ENCODE results near the gene REG4. TPM values are rescaled to one million over a fixed set of nuclear protein-coding genes. Genes with fewer than 3 reads are reported as not detected.

The REG4 gene
- total and polyA plus RNA-seq, 2 experiments from 2014 or later, result 106 to 111 TPM

- WGBS (ENCODE audit: low lambda C conversion rate, missing lambda C conversion rate), result 90% methylated on average over 15 of the region's 15 CpGs
- H3K9me2 ChIP-seq (replicated peaks; ENCODE audit: insufficient read depth), result no peaks in the 10 kb centered on the region
- H3K27ac ChIP-seq, result no peak overlapping the region
- no peaks in the 10 kb centered on the region for H3K36me3 ChIP-seq (replicated peaks; ENCODE audit: insufficient read depth, low read depth)
- no peaks in the 10 kb centered on the region for H3K79me2 ChIP-seq
- no peaks in the 10 kb centered on the region for H3K9me3 ChIP-seq (ENCODE audit: low read depth)
- peaks cover 6% of the 10 kb centered on the region for H3K4me1 ChIP-seq (ENCODE audit: insufficient read depth)
- H3K27me3 ChIP-seq, result no peaks in the 10 kb centered on the region
- H3K4me3 ChIP-seq, result no peak overlapping the region
- no peak overlapping the region for H3K4me2 ChIP-seq
- no peak overlapping the region for H2AFZ ChIP-seq
- DNase-seq (ENCODE audit: low spot score), result no peak
- TF ChIP-seq EZH2phosphoT487 (IDR thresholded peaks at IDR 0.05; ENCODE audit: low read depth, severe bottlenecking, unreplicated experiment), result no peak
- TF ChIP-seq EZH2 (IDR thresholded peaks at IDR 0.05; ENCODE audit: borderline replicate concordance), result no peak
- TF ChIP-seq CTCF (IDR thresholded peaks at IDR 0.05; ENCODE audit: poor library complexity), result no peak
- no peaks in the 10 kb centered on the region for H4K20me1 ChIP-seq (ENCODE audit: insufficient read depth, poor library complexity, severe bottlenecking)
Measured at GRCh38 chr1:119799599-119800177, 11.6 kb downstream of the REG4 start.

GRCh38 chr1:119799003-119799402 is 12.3 kb downstream of the REG4 start:
- WGBS (ENCODE audit: low lambda C conversion rate, missing lambda C conversion rate), result 89% methylated on average over 4 of the region's 4 CpGs
- H3K4me1 ChIP-seq (ENCODE audit: insufficient read depth), result peaks cover 11% of the 10 kb centered on the region

GRCh38 chr1:119797606-119798005 is 13.7 kb downstream of the REG4 start:
- peaks cover 16% of the 10 kb centered on the region for H3K4me1 ChIP-seq (ENCODE audit: insufficient read depth)
- DNase-seq (ENCODE audit: low spot score), result no peak
- H3K36me3 ChIP-seq (replicated peaks; ENCODE audit: insufficient read depth, low read depth), result no peaks in the 10 kb centered on the region
- H3K27me3 ChIP-seq, result no peaks in the 10 kb centered on the region
- WGBS (ENCODE audit: low lambda C conversion rate, missing lambda C conversion rate), result 98% methylated on average over 7 of the region's 7 CpGs
- H3K9me2 ChIP-seq (replicated peaks; ENCODE audit: insufficient read depth), result no peaks in the 10 kb centered on the region
- no peak overlapping the region for H3K4me3 ChIP-seq
- no peak for TF ChIP-seq CTCF (IDR thresholded peaks at IDR 0.05; ENCODE audit: poor library complexity)
- no peak for TF ChIP-seq EZH2 (IDR thresholded peaks at IDR 0.05; ENCODE audit: borderline replicate concordance)
- no peak for TF ChIP-seq EZH2phosphoT487 (IDR thresholded peaks at IDR 0.05; ENCODE audit: low read depth, severe bottlenecking, unreplicated experiment)
- no peak overlapping the region for H2AFZ ChIP-seq
- H3K79me2 ChIP-seq, result no peaks in the 10 kb centered on the region
- no peaks in the 10 kb centered on the region for H3K9me3 ChIP-seq (ENCODE audit: low read depth)
- no peak overlapping the region for H3K27ac ChIP-seq
- no peaks in the 10 kb centered on the region for H4K20me1 ChIP-seq (ENCODE audit: insufficient read depth, poor library complexity, severe bottlenecking)
- H3K4me2 ChIP-seq, result no peak overlapping the region

More at GRCh38 chr1:119799003-119799402, 12.3 kb downstream of the REG4 start:
- no peak overlapping the region for H3K4me3 ChIP-seq
- no peak for DNase-seq (ENCODE audit: low spot score)
- H3K9me2 ChIP-seq (replicated peaks; ENCODE audit: insufficient read depth), result no peaks in the 10 kb centered on the region
- H3K4me2 ChIP-seq, result no peak overlapping the region
- no peaks in the 10 kb centered on the region for H3K9me3 ChIP-seq (ENCODE audit: low read depth)
- H3K27me3 ChIP-seq, result no peaks in the 10 kb centered on the region
- TF ChIP-seq EZH2phosphoT487 (IDR thresholded peaks at IDR 0.05; ENCODE audit: low read depth, severe bottlenecking, unreplicated experiment), result no peak
- no peaks in the 10 kb centered on the region for H4K20me1 ChIP-seq (ENCODE audit: insufficient read depth, poor library complexity, severe bottlenecking)
- H3K27ac ChIP-seq, result no peak overlapping the region
- no peaks in the 10 kb centered on the region for H3K36me3 ChIP-seq (replicated peaks; ENCODE audit: insufficient read depth, low read depth)
- no peak overlapping the region for H2AFZ ChIP-seq
- no peaks in the 10 kb centered on the region for H3K79me2 ChIP-seq

- H3K27me3 ChIP-seq, result no peaks in the 10 kb centered on the region
- no peak overlapping the region for H3K4me3 ChIP-seq
- no peaks in the 10 kb centered on the region for H3K9me2 ChIP-seq (replicated peaks; ENCODE audit: insufficient read depth)
- 85% methylated on average over 1 of the region's 1 CpG for WGBS (ENCODE audit: low lambda C conversion rate, missing lambda C conversion rate)
- TF ChIP-seq CTCF (IDR thresholded peaks at IDR 0.05; ENCODE audit: poor library complexity), result no peak
- no peak for TF ChIP-seq EZH2 (IDR thresholded peaks at IDR 0.05; ENCODE audit: borderline replicate concordance)
- TF ChIP-seq EZH2phosphoT487 (IDR thresholded peaks at IDR 0.05; ENCODE audit: low read depth, severe bottlenecking, unreplicated experiment), result no peak
- no peak overlapping the region for H3K4me2 ChIP-seq
- H3K9me3 ChIP-seq (ENCODE audit: low read depth), result no peaks in the 10 kb centered on the region
- H3K79me2 ChIP-seq, result no peaks in the 10 kb centered on the region
- no peaks in the 10 kb centered on the region for H4K20me1 ChIP-seq (ENCODE audit: insufficient read depth, poor library complexity, severe bottlenecking)
- no peak overlapping the region for H3K27ac ChIP-seq
- no peak for DNase-seq (ENCODE audit: low spot score)
- no peak overlapping the region for H2AFZ ChIP-seq
- no peaks in the 10 kb centered on the region for H3K36me3 ChIP-seq (replicated peaks; ENCODE audit: insufficient read depth, low read depth)
- H3K4me1 ChIP-seq (ENCODE audit: insufficient read depth), result peaks cover 17% of the 10 kb centered on the region
Measured at GRCh38 chr1:119797162-119797561, 14.1 kb downstream of the REG4 start.
